Thymus (tissue), 14 donors: ENCODE results near the gene ZNF836. TPM values are rescaled to one million over a fixed set of nuclear protein-coding genes. Genes with fewer than 3 reads are reported as not detected.

ENCODE experiments used
- DNase-seq, 9 donors: peaks; one replicate each; pipeline ENCODE4 v3.0.0-alpha.2; 2013; ENCODE audit warnings: low spot score in 9 of 9, low read depth in 6 of 9, missing footprints in 1 of 9
- H3K27ac ChIP-seq, 2 donors: one replicate each; pipeline ENCODE4 v1.5.1; 2013; ENCODE audit warnings: control low read depth in 1 of 2, low read depth in 1 of 2, low read length in 1 of 2, mild to moderate bottlenecking in 1 of 2, moderate library complexity in 1 of 2
- H3K27me3 ChIP-seq, 2 donors: one replicate each; pipeline ENCODE4 v1.5.1; 2013; ENCODE audit warnings: low read length in 1 of 2; ENCODE audit not compliant: control insufficient read depth in 2 of 2, insufficient read depth in 1 of 2
- H3K36me3 ChIP-seq, 2 donors: one replicate each; pipeline ENCODE4 v1.5.1; 2013; ENCODE audit warnings: low read length in 1 of 2, mild to moderate bottlenecking in 1 of 2, moderate library complexity in 1 of 2; ENCODE audit not compliant: control insufficient read depth in 2 of 2, insufficient read depth in 2 of 2
- H3K4me1 ChIP-seq, 2 donors: one replicate each; pipeline ENCODE4 v1.5.1; 2013; ENCODE audit warnings: low read length in 2 of 2; ENCODE audit not compliant: control insufficient read depth in 2 of 2, insufficient read depth in 2 of 2
- H3K4me3 ChIP-seq, 2 donors: one replicate each; pipeline ENCODE4 v1.5.1; 2013; ENCODE audit warnings: low read length in 2 of 2, control low read depth in 1 of 2, mild to moderate bottlenecking in 1 of 2
- H3K9me3 ChIP-seq, 2 donors: one replicate each; pipeline ENCODE4 v1.5.1; 2013; ENCODE audit warnings: low read length in 1 of 2, mild to moderate bottlenecking in 1 of 2; ENCODE audit not compliant: control insufficient read depth in 2 of 2, insufficient read depth in 1 of 2
- WGBS: extraction: QIAGEN DNeasy Blood & Tissue Kit; methylation state at CpG from one replicate; pipeline ENCODE4 v1.1.7; 2013; 5-methylcytosine and 5-hydroxymethylcytosine counted together
- long read RNA-seq, 10 donors: transcript quantifications; one replicate each; lab custom pipeline, GENCODE V29; 2026
- polyA plus RNA-seq: library from polyadenylated mRNA; stranded (reverse); fragments of 200-250 nt; gene quantifications from one replicate; pipeline ENCODE4 v1.2.3, GENCODE V29; 2013
- total RNA-seq: library from RNA; stranded (reverse); fragments of 120-200 nt; gene quantifications from one replicate; pipeline ENCODE4 v1.2.4, GENCODE V29; 2013
- donor health status: healthy.

The ZNF836 gene
- total RNA-seq (13.1 TPM), polyA plus RNA-seq (13.3 TPM)
- long read RNA-seq, donor 1, partial matches to known transcripts, result 0 of 1 reads
- long read RNA-seq, donor 1, other reads (novel, unspliced or antisense), result 0 of 1 reads
- long read RNA-seq, donor 2, partial matches to known transcripts, result 0 of 3 reads
- long read RNA-seq, donor 2, other reads (novel, unspliced or antisense), result 0 of 3 reads
- long read RNA-seq, donor 3, partial matches to known transcripts, result 0 of 2 reads
- long read RNA-seq, donor 3, other reads (novel, unspliced or antisense), result 0 of 2 reads
- long read RNA-seq, donor 4, result 0 reads
- long read RNA-seq, donor 5, partial matches to known transcripts, result 0 of 1 reads
- long read RNA-seq, donor 5, other reads (novel, unspliced or antisense), result 0 of 1 reads
- long read RNA-seq, donor 6, partial matches to known transcripts, result 0 of 3 reads
- long read RNA-seq, donor 6, other reads (novel, unspliced or antisense), result 0 of 3 reads
- long read RNA-seq, donor 7, partial matches to known transcripts, result 0 of 2 reads
- long read RNA-seq, donor 7, other reads (novel, unspliced or antisense), result 0 of 2 reads
- long read RNA-seq, donor 8, partial matches to known transcripts, result 0 of 1 reads
- long read RNA-seq, donor 8, other reads (novel, unspliced or antisense), result 0 of 1 reads
- long read RNA-seq, donor 9, partial matches to known transcripts, result 0 of 3 reads
- long read RNA-seq, donor 9, other reads (novel, unspliced or antisense), result 0 of 3 reads
- long read RNA-seq, donor 10, partial matches to known transcripts, result 0 of 3 reads
- long read RNA-seq, donor 10, other reads (novel, unspliced or antisense), result 0 of 3 reads

- peaks cover 3 to 11% of the 10 kb centered on the region in 2 donors for H3K9me3 ChIP-seq
- peaks cover 4 to 9% of the 10 kb centered on the region in 2 donors for H3K4me1 ChIP-seq
- peaks cover 7 to 11% of the 10 kb centered on the region in 2 donors for H3K36me3 ChIP-seq
- peak in 8 of 9 donors; percentile 64 to 88 (median 76) for DNase-seq
- peak within 1 kb of the TSS; percentile 64 to 93 for H3K4me3 ChIP-seq
- WGBS, result 8% methylated on average over 37 of the region's 37 CpGs
- H3K27ac ChIP-seq, result peak within 1 kb of the TSS; percentile 80 to 91
- H3K27me3 ChIP-seq, result no peaks in the 10 kb centered on the region
Observed at GRCh38 chr19:52171321-52172169, at the start of gene ZNF836. ZNF836 (minus strand) TSS chr19:52171621; CDS start chr19:52168072, 3,549 bp downstream.

GRCh38 chr19:52221031-52221430 lies 49.6 kb upstream of the ZNF836 start:
- H3K4me1 ChIP-seq, result no peaks in the 10 kb centered on the region
- no peak overlapping the region for H3K4me3 ChIP-seq
- H3K9me3 ChIP-seq, result no peaks in the 10 kb centered on the region
- 98% methylated on average over 6 of the region's 6 CpGs for WGBS
- no peak overlapping the region for H3K27ac ChIP-seq
- no peak for DNase-seq
- no peaks in the 10 kb centered on the region for H3K27me3 ChIP-seq
- H3K36me3 ChIP-seq, result peaks cover 83 to 90% of the 10 kb centered on the region in 2 donors

- Histone ChIP-seq H3K4me1 (no peaks in the 10 kb centered on the region), H3K4me3 (no peak overlapping the region), H3K9me3 (no peaks in the 10 kb centered on the region), H3K36me3 (peaks cover 86 to 92% of the 10 kb centered on the region in 2 donors), H3K27me3 (no peaks in the 10 kb centered on the region), H3K27ac (no peak overlapping the region)
- DNase-seq, result no peak
- WGBS, result 99% methylated on average over 8 of the region's 8 CpGs
Observed at GRCh38 chr19:52219611-52220010, 48.2 kb upstream of the ZNF836 start.

- Histone ChIP-seq H3K27me3 (no peaks in the 10 kb centered on the region), H3K36me3 (peaks cover 85 to 95% of the 10 kb centered on the region in 2 donors), H3K4me3 (no peak overlapping the region), H3K27ac (no peak overlapping the region), H3K9me3 (no peaks in the 10 kb centered on the region), H3K4me1 (no peaks in the 10 kb centered on the region)
- WGBS, result 97% methylated on average over 5 of the region's 5 CpGs
- no peak for DNase-seq
Observed at GRCh38 chr19:52217576-52217975, 46.2 kb upstream of the ZNF836 start.

DNA sequence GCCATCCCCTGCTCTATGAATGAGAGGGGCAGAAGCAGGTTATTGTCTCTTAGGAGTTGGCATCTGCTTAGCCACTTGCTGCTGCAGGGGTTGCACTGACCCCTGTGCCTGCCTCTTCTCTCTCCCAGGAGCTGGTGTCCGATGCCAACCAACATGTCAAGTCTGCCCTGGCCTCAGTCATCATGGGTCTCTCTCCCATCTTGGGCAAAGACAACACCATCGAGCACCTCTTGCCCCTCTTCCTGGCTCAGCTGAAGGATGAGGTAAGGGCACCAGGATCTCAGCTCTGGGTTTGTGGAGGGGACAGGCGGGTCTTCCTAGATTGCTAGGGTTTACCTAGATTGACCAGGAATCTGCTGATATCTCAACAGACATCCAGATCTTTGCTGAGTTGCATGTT lies 45.0 kb upstream of the ZNF836 start:
- no peaks in the 10 kb centered on the region for H3K27me3 ChIP-seq
- H3K9me3 ChIP-seq, result no peaks in the 10 kb centered on the region
- H3K4me3 ChIP-seq, result no peak overlapping the region
- WGBS, result 98% methylated on average over 3 of the region's 3 CpGs
- H3K36me3 ChIP-seq, result peaks cover 87 to 95% of the 10 kb centered on the region in 2 donors
- no peaks in the 10 kb centered on the region for H3K4me1 ChIP-seq
- no peak overlapping the region for H3K27ac ChIP-seq
- no peak for DNase-seq

DNA sequence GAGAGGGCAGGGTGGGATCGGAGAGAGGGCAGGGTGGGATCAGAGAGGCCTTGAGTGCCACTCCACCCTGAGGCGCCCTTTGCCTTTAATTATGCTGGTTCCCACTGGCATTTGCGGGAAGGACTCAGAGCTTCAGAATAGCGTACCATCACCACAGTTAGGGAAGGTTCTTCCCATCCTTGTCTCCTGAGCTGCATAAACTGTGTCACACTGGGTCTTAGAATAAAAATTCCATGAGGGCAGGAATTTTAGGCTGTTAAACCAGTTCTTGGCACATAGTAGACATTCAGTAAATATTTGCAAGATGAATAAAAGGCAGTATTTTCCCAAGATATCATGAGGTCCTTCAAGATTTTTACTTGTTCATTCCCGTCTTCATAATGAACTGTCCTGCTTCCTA lies 42.8 kb upstream of the ZNF836 start:
- H3K27ac ChIP-seq, result no peak overlapping the region
- no peak overlapping the region for H3K4me3 ChIP-seq
- WGBS, result over 99% methylated on average over 5 of the region's 5 CpGs
- H3K9me3 ChIP-seq, result no peaks in the 10 kb centered on the region
- no peaks in the 10 kb centered on the region for H3K4me1 ChIP-seq
- H3K36me3 ChIP-seq, result peaks cover 77 to 89% of the 10 kb centered on the region in 2 donors
- no peak for DNase-seq
- H3K27me3 ChIP-seq, result no peaks in the 10 kb centered on the region

- H3K4me1 ChIP-seq, result no peaks in the 10 kb centered on the region
- 98% methylated on average over 25 of the region's 25 CpGs for WGBS
- no peaks in the 10 kb centered on the region for H3K9me3 ChIP-seq
- H3K36me3 ChIP-seq, result peaks cover 72 to 91% of the 10 kb centered on the region in 2 donors
- DNase-seq, result no peak
- H3K27ac ChIP-seq, result no peak overlapping the region
- no peaks in the 10 kb centered on the region for H3K27me3 ChIP-seq
- no peak overlapping the region for H3K4me3 ChIP-seq
Observed at GRCh38 chr19:52212572-52213255, 41.3 kb upstream of the ZNF836 start.

DNA sequence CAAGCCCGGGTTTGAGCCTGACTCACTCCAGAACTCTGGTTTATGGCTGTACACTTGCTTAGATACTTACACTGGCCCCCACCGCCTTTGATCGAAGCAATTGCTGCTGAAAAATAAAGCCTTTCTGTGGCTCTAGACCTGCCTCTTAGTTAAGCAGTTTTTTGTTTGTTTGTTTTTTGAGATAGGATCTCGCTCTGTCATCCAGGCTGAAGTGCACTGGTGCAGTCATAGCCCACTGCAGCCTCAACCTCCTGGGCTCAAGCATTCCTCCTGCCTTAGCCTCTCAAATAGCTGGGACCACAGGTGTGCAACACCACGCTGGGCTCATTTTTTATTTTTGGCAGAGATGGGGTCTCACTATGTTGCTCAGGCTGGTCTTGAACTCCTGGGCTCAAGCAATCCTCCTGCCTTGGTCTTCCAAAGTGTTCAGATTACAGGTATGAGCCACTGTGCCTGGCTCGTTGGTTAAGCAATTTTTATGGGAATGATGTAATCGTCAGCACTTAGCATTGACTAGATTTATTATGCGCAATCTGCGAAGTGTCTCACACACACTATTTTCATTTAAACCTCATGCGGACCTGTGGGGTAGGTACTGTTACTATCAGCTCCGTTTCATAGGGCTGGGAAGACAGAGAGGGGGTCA lies 40.6 kb upstream of the ZNF836 start:
- H3K27me3 ChIP-seq, result no peaks in the 10 kb centered on the region
- peaks cover 73 to 91% of the 10 kb centered on the region in 2 donors for H3K36me3 ChIP-seq
- peaks cover 0 to 2% of the 10 kb centered on the region in 2 donors for H3K9me3 ChIP-seq
- WGBS, result 97% methylated on average over 11 of the region's 11 CpGs
- no peak overlapping the region for H3K4me3 ChIP-seq
- H3K4me1 ChIP-seq, result no peaks in the 10 kb centered on the region
- DNase-seq, result no peak
- H3K27ac ChIP-seq, result no peak overlapping the region
